IMR-90 (cell line): ENCODE results near the gene IL18RAP. TPM values are rescaled to one million over a fixed set of nuclear protein-coding genes. Genes with fewer than 3 reads are reported as not detected.

Experiments used
- ATAC-seq: fragments of 200-7000 bp; cut with Tn5 transposase; 2 replicates; pipeline ENCODE4 v1.9.1; 2020; ENCODE audit warnings: low read depth, mild to moderate bottlenecking, moderate library complexity
- BruUV-seq: library from RNA; stranded (reverse); fragments of 400-500 nt; replicated peaks from 2 replicates; lab custom pipeline; 2021; lab: Mats Ljungman, UMichigan
- CTCF ChIA-PET: fragments of 300-600 bp; formaldehyde crosslinking; extraction: SDS; loops from one replicate; lab custom pipeline; 2021; ENCODE audit warnings: antibody characterized with exemption; lab: Yijun Ruan, JAX
- POLR2A ChIA-PET: fragments of 300-600 bp; sonication (Branson Sonifier 250); formaldehyde crosslinking; loops from one replicate; lab custom pipeline; 2022; ENCODE audit warnings: antibody characterized with exemption; ENCODE audit not compliant: unreplicated experiment; lab: Charles Lee
- DNase-seq: peaks from one replicate; pipeline ENCODE4 v3.0.0; 2013
- H2AFZ ChIP-seq: replicated peaks from 2 replicates; pipeline ENCODE3; 2013; ENCODE audit warnings: low read length, mild to moderate bottlenecking; ENCODE audit not compliant: poor library complexity
- H2AK5ac ChIP-seq: 2 replicates; pipeline ENCODE4 v1.6.1; 2013; ENCODE audit warnings: low read depth, low read length, inconsistent platforms
- H2AK9ac ChIP-seq: replicated peaks from 2 replicates; pipeline ENCODE3; 2013; ENCODE audit warnings: mild to moderate bottlenecking, low read depth, low read length, moderate library complexity; ENCODE audit not compliant: poor library complexity
- H2BK120ac ChIP-seq: 2 replicates; pipeline ENCODE4 v1.6.1; 2013; ENCODE audit warnings: low read depth, low read length, inconsistent platforms
- H2BK15ac ChIP-seq: 3 replicates; pipeline ENCODE4 v1.6.1; 2013; ENCODE audit warnings: low read depth, low read length, inconsistent platforms
- H2BK20ac ChIP-seq: 2 replicates; pipeline ENCODE4 v1.6.1; 2013; ENCODE audit warnings: low read depth, mild to moderate bottlenecking, inconsistent platforms, low read length, moderate library complexity
- H2BK5ac ChIP-seq: 2 replicates; pipeline ENCODE4 v1.6.1; 2013; ENCODE audit warnings: mild to moderate bottlenecking, low read depth, low read length, inconsistent platforms; ENCODE audit not compliant: poor library complexity, severe bottlenecking
- H3K14ac ChIP-seq: replicated peaks from 2 replicates; pipeline ENCODE4 v1.6.1; 2013; ENCODE audit warnings: low read depth, low read length, inconsistent platforms
- H3K18ac ChIP-seq: 2 replicates; pipeline ENCODE4 v1.6.1; 2013; ENCODE audit warnings: low read depth, low read length, control low read depth
- H3K23ac ChIP-seq: 2 replicates; pipeline ENCODE4 v1.6.1; 2013; ENCODE audit warnings: low read depth, low read length, inconsistent platforms
- H3K27ac ChIP-seq: 2 replicates; pipeline ENCODE4 v1.5.1; 2013; ENCODE audit warnings: mild to moderate bottlenecking, control low read depth, low read length; ENCODE audit not compliant: insufficient read depth
- H3K27me3 ChIP-seq: 2 replicates; pipeline ENCODE4 v1.6.1; 2013; ENCODE audit warnings: low read length; ENCODE audit not compliant: control insufficient read depth, insufficient read depth
- H3K36me3 ChIP-seq: 2 replicates; pipeline ENCODE4 v1.6.1; 2013; ENCODE audit warnings: low read length, mixed read lengths; ENCODE audit not compliant: control insufficient read depth, insufficient read depth
- H3K4ac ChIP-seq: 2 replicates; pipeline ENCODE4 v1.6.1; 2013; ENCODE audit warnings: low read depth, low read length, inconsistent platforms
- H3K4me1 ChIP-seq: 2 replicates; pipeline ENCODE4 v1.6.1; 2013; ENCODE audit warnings: low read length, mixed read lengths; ENCODE audit not compliant: control insufficient read depth, insufficient read depth
- H3K4me2 ChIP-seq: 2 replicates; pipeline ENCODE4 v1.6.1; 2013; ENCODE audit warnings: low read depth, mild to moderate bottlenecking, control low read depth, low read length, moderate library complexity
- H3K4me3 ChIP-seq: 2 replicates; pipeline ENCODE4 v1.5.1; 2013; ENCODE audit warnings: low read depth, mild to moderate bottlenecking, control low read depth, low read length, moderate library complexity; ENCODE audit not compliant: insufficient read depth
- H3K56ac ChIP-seq: 2 replicates; pipeline ENCODE4 v1.6.1; 2013; ENCODE audit warnings: low read length, inconsistent platforms; ENCODE audit not compliant: insufficient read depth; ENCODE audit errors: extremely low read depth
- H3K79me1 ChIP-seq, 2 experiments: 2 replicates each; pipeline ENCODE4 v1.6.1; 2013; ENCODE audit warnings: low read length in 2 of 2, inconsistent platforms in 1 of 2, low read depth in 1 of 2
- H3K9ac ChIP-seq: 2 replicates; pipeline ENCODE4 v1.6.1; 2013; ENCODE audit warnings: low read depth, low read length, control low read depth
- H3K9me1 ChIP-seq: 2 replicates; pipeline ENCODE4 v1.6.1; 2013; ENCODE audit warnings: low read length, inconsistent platforms; ENCODE audit not compliant: insufficient read depth
- H3K9me3 ChIP-seq: 2 replicates; pipeline ENCODE4 v1.6.1; 2013; ENCODE audit warnings: low read length; ENCODE audit not compliant: control insufficient read depth, insufficient read depth
- H4K20me1 ChIP-seq: 2 replicates; pipeline ENCODE4 v1.6.1; 2013; ENCODE audit warnings: low read length, inconsistent platforms; ENCODE audit not compliant: insufficient read depth
- H4K5ac ChIP-seq: 2 replicates; pipeline ENCODE4 v1.6.1; 2013; ENCODE audit warnings: mild to moderate bottlenecking, low read depth, low read length, control low read depth
- H4K8ac ChIP-seq, 2 experiments: 2 replicates each; pipeline ENCODE4 v1.6.1; 2013; ENCODE audit warnings: low read depth in 2 of 2, low read length in 2 of 2, control low read depth in 1 of 2, inconsistent platforms in 1 of 2
- H4K91ac ChIP-seq: 2 replicates; pipeline ENCODE4 v1.6.1; 2013; ENCODE audit warnings: low read depth, low read length, inconsistent platforms; ENCODE audit not compliant: insufficient read depth
- BHLHE40 ChIP-seq: fragments of 150-350 bp; IDR thresholded peaks from 2 replicates; pipeline ENCODE4 v1.6.1; 2016; ENCODE audit warnings: mild to moderate bottlenecking, low read depth, low read length
- CHD1 ChIP-seq: IDR thresholded peaks from 2 replicates; pipeline ENCODE4 v1.6.1; 2012; ENCODE audit warnings: low read depth, low read length, improper control_type of control experiment
- CTCF ChIP-seq: conservative IDR thresholded peaks from 2 replicates; pipeline ENCODE4 v1.5.1; 2012; ENCODE audit warnings: mild to moderate bottlenecking, low read depth, low read length, improper control_type of control experiment
- ELK1 ChIP-seq: fragments of 150-350 bp; IDR thresholded peaks from 2 replicates; pipeline ENCODE4 v1.6.1; 2016; ENCODE audit warnings: low read depth, mild to moderate bottlenecking, low read length, moderate library complexity, borderline replicate concordance
- MAZ ChIP-seq: IDR thresholded peaks from 2 replicates; pipeline ENCODE4 v1.6.1; 2012; ENCODE audit warnings: low read depth, mild to moderate bottlenecking, low read length, improper control_type of control experiment, moderate library complexity, borderline replicate concordance
- MXI1 ChIP-seq: IDR thresholded peaks from 2 replicates; pipeline ENCODE4 v1.6.1; 2012; ENCODE audit warnings: low read depth, mild to moderate bottlenecking, low read length, moderate library complexity, borderline replicate concordance
- NFE2L2 ChIP-seq: fragments of 150-350 bp; IDR thresholded peaks from 2 replicates; pipeline ENCODE4 v1.6.1; 2016; ENCODE audit warnings: low read depth, mild to moderate bottlenecking, low read length
- POLR2A ChIP-seq: IDR thresholded peaks from 2 replicates; pipeline ENCODE4 v1.6.1; 2012; ENCODE audit warnings: mild to moderate bottlenecking, low read depth, low read length
- RAD21 ChIP-seq: IDR thresholded peaks from 2 replicates; pipeline ENCODE4 v1.6.1; 2012; ENCODE audit warnings: low read length, improper control_type of control experiment
- RFX5 ChIP-seq: IDR thresholded peaks from 2 replicates; pipeline ENCODE4 v1.8.0; 2012; ENCODE audit warnings: low read depth, mild to moderate bottlenecking, low read length, moderate library complexity
- WGBS, 2 experiments: methylation state at CpG; one replicate each; pipeline versions ENCODE4 v1.1.5 to v1.1.7; 2013; ENCODE audit warnings: missing lambda C conversion rate in 2 of 2; ENCODE audit not compliant: insufficient read length in 1 of 2; ENCODE audit errors: extremely low coverage in 2 of 2; 5-methylcytosine and 5-hydroxymethylcytosine counted together
- dilution Hi-C: fragments of 300-500 bp; cut with HindIII; formaldehyde crosslinking; loops from one replicate; pipeline ENCODE4 v1.14.3; 2018; ENCODE audit warnings: low sequenced_read_pairs; ENCODE audit not compliant: unreplicated experiment
- in situ Hi-C: fragments of 300-500 bp; cut with MboI; formaldehyde crosslinking; loops from 3 replicates; pipeline ENCODE4 v1.14.3; 2019; ENCODE audit warnings: low sequenced_read_pairs, inconsistent platforms, mixed read lengths
- intact Hi-C: fragments of 100-400 bp; cut with micrococcal nuclease; formaldehyde crosslinking; loops from 2 replicates; pipeline ENCODE4 v1.10.0; 2022
- polyA plus RNA-seq, 3 experiments: library from polyadenylated mRNA; depleted of rRNA; stranded (reverse); fragments of >200 nt; gene quantifications; 2 replicates each; pipeline ENCODE4 v1.2.3, GENCODE V29; 2012; ENCODE audit warnings: low replicate concordance in 1 of 3
- total RNA-seq: library from RNA; depleted of rRNA; stranded (reverse); fragments of >200 nt; gene quantifications from 2 replicates; pipeline ENCODE4 v1.2.3, GENCODE V29; 2012

IL18RAP gene
- total and polyA plus RNA-seq, 2 of the 4 experiments (the other 2 are of a cell fraction): not detected

- TF ChIP-seq NFE2L2 (no peak), BHLHE40 (no peak), RAD21 (no peak), MXI1 (no peak), CHD1 (no peak)
Measured at GRCh38 chr2:102383722-102384121, 39.2 kb upstream of the IL18RAP start (continued).

- ChIA-PET POLR2A (no interaction called here), CTCF (no interaction called here)
Measured at GRCh38 chr2:102385522-102385921, 37.4 kb upstream of the IL18RAP start.

More at GRCh38 chr2:102385522-102385921, 37.4 kb upstream of the IL18RAP start:
- no peak overlapping the region for H4K8ac ChIP-seq
- dilution Hi-C loops: no loop called here
- no peak overlapping the region for H3K4me2 ChIP-seq
- H3K27ac ChIP-seq: no peak overlapping the region
- no peak for TF ChIP-seq MAZ
- no peak for TF ChIP-seq RAD21
- TF ChIP-seq POLR2A: no peak
- no peak for TF ChIP-seq CTCF
- no peak for TF ChIP-seq RFX5
- no peak for TF ChIP-seq ELK1
- H2BK20ac ChIP-seq: no peak overlapping the region
- H2BK15ac ChIP-seq: no peak overlapping the region
- no peaks in the 10 kb centered on the region for H3K79me1 ChIP-seq
- no peak overlapping the region for H2BK5ac ChIP-seq
- no peak for DNase-seq
- no peak overlapping the region for H3K9ac ChIP-seq
- no peak overlapping the region for H2AK5ac ChIP-seq
- H2BK120ac ChIP-seq: no peak overlapping the region
- no TSS peak for BruUV-seq
- no peak overlapping the region for H4K91ac ChIP-seq
- no peak overlapping the region for H4K5ac ChIP-seq
- intact Hi-C loops: no loop called here
- H3K56ac ChIP-seq: no peak overlapping the region
- H3K4me3 ChIP-seq: no peak overlapping the region
- no peaks in the 10 kb centered on the region for H3K9me1 ChIP-seq
- H3K18ac ChIP-seq: no peak overlapping the region
- 40% methylated on average over 1 of the region's 1 CpG; no CpG with 5 or more reads in 1 of the 2 experiments for WGBS, 2 experiments
- in situ Hi-C loops: no loop called here
- H3K36me3 ChIP-seq: no peaks in the 10 kb centered on the region
- peaks cover 3% of the 10 kb centered on the region; the same call in 1 of the 2 replicates for H3K9me3 ChIP-seq
- no peak overlapping the region for H3K23ac ChIP-seq
- no peak overlapping the region for H2AFZ ChIP-seq
- H3K27me3 ChIP-seq: peaks cover 1% of the 10 kb centered on the region; the same call in 1 of the 2 replicates
- H3K4ac ChIP-seq: no peak overlapping the region
- H3K14ac ChIP-seq: no peak overlapping the region
- H3K4me1 ChIP-seq: no peaks in the 10 kb centered on the region
- no peak for ATAC-seq
- H4K20me1 ChIP-seq: no peaks in the 10 kb centered on the region
- H2AK9ac ChIP-seq: no peak overlapping the region
